Esophagus muscularis mucosa (tissue), 3 donors: ENCODE data around the gene KAZN.

Experiments used
- POLR2A ChIP-seq: fragments of 450-650 bp; IDR thresholded peaks from one replicate; pipeline ENCODE4 v1.6.1; 2017; ENCODE audit warnings: antibody characterized with exemption, moderate library complexity, mild to moderate bottlenecking, low read depth
- TF ChIP-seq, protein P1 (sequence below), 3 experiments: fragments of 200-600 bp in 2 of 3; fragments of 450-650 bp in 1 of 3; sonication (generic) in 2 of 3; IDR thresholded peaks; one replicate each; pipeline ENCODE4 v1.5.1; 2017 to 2019; ENCODE audit warnings: antibody characterized with exemption in 3 of 3, mild to moderate bottlenecking in 2 of 3, moderate library complexity in 1 of 3

DNA sequence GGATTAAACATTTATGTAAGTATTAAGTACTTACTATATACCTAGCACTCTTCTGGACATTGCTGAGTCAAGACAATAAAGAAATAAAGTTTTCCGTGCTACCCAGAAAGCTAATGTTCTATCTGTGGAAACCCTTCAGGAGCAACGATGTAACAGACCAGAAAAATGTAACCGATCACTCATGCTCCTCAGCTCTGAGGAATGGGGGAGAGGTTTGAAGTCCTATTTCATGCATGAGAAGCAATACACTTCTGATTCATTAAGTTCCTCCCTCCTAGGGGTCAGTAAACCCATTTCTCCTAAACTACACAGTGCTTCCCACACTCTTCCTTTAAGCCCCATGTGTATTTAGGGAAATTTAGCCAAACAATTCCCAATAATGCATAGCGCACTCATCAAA is 25.6 kb upstream of the KAZN start:
- TF ChIP-seq, protein P1, sequence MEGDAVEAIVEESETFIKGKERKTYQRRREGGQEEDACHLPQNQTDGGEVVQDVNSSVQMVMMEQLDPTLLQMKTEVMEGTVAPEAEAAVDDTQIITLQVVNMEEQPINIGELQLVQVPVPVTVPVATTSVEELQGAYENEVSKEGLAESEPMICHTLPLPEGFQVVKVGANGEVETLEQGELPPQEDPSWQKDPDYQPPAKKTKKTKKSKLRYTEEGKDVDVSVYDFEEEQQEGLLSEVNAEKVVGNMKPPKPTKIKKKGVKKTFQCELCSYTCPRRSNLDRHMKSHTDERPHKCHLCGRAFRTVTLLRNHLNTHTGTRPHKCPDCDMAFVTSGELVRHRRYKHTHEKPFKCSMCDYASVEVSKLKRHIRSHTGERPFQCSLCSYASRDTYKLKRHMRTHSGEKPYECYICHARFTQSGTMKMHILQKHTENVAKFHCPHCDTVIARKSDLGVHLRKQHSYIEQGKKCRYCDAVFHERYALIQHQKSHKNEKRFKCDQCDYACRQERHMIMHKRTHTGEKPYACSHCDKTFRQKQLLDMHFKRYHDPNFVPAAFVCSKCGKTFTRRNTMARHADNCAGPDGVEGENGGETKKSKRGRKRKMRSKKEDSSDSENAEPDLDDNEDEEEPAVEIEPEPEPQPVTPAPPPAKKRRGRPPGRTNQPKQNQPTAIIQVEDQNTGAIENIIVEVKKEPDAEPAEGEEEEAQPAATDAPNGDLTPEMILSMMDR (IDR thresholded peaks at IDR 0.05), result no peak
- TF ChIP-seq POLR2A, result no peak
